ENCODE measurements around the gene SLC44A3.

- TF ChIP-seq, protein P1, sequence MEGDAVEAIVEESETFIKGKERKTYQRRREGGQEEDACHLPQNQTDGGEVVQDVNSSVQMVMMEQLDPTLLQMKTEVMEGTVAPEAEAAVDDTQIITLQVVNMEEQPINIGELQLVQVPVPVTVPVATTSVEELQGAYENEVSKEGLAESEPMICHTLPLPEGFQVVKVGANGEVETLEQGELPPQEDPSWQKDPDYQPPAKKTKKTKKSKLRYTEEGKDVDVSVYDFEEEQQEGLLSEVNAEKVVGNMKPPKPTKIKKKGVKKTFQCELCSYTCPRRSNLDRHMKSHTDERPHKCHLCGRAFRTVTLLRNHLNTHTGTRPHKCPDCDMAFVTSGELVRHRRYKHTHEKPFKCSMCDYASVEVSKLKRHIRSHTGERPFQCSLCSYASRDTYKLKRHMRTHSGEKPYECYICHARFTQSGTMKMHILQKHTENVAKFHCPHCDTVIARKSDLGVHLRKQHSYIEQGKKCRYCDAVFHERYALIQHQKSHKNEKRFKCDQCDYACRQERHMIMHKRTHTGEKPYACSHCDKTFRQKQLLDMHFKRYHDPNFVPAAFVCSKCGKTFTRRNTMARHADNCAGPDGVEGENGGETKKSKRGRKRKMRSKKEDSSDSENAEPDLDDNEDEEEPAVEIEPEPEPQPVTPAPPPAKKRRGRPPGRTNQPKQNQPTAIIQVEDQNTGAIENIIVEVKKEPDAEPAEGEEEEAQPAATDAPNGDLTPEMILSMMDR (IDR thresholded peaks at IDR 0.05), result no peak
- TF ChIP-seq POLR2A (IDR thresholded peaks at IDR 0.05) (no peak), EP300 (IDR thresholded peaks at IDR 0.05) (no peak)
Measured at GRCh38 chr1:94917251-94917650, 97.1 kb downstream of the SLC44A3 start.

Measured in ovary (tissue), 3 donors.